Thyroid gland (tissue), 4 donors: ENCODE measurements around the gene ZNF598.

Experiments
- CTCF ChIP-seq, 6 experiments: fragments of 200-600 bp in 3 of 6; fragments of 450-650 bp in 3 of 6; sonication (generic) in 3 of 6; IDR thresholded peaks; one replicate each; pipeline ENCODE4 v1.5.1; 2016 to 2019; ENCODE audit warnings: antibody characterized with exemption in 6 of 6, mild to moderate bottlenecking in 2 of 6, inconsistent platforms in 1 of 6, moderate library complexity in 1 of 6
- POLR2A ChIP-seq, 2 donors: fragments of 450-650 bp; IDR thresholded peaks; one replicate each; pipeline ENCODE4 v1.6.1; 2017; ENCODE audit warnings: antibody characterized with exemption in 2 of 2, mild to moderate bottlenecking in 2 of 2, moderate library complexity in 1 of 2

DNA sequence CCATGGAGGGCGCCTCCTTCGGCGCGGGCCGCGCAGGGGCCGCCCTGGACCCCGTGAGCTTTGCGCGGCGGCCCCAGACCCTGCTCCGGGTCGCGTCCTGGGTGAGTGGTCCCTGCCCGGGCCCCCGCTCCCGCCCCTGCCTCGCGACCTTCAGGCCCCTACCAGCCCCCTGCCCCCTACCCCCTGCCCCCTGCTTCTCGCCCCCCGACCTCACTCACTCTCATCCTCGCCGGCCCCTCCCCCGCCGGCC is 19.6 kb downstream of the ZNF598 start:
- no peak for TF ChIP-seq CTCF (IDR thresholded peaks at IDR 0.05)
- TF ChIP-seq POLR2A (IDR thresholded peaks at IDR 0.05), result no peak
